Activated T-helper 1 cell treated with anti-CD3 and anti-CD28 coated beads, Interleukin-2, amount 50 U/mL, for 16 hours (primary cell): ENCODE measurements around the gene CD34.
"Not testable (repeated sequence)": the region's sequence is repeated elsewhere in the genome, so short reads cannot be mapped to it uniquely, and the experiment has no call there.

Source experiments
- DNase-seq, 2 donors: peaks; one replicate each; pipeline ENCODE4 v3.0.0-alpha.2; 2020; ENCODE audit warnings: low read depth in 1 of 2, low spot score in 1 of 2

Gene CD34

GRCh38 chr1:207933205-207933800, 22.4 kb upstream of the CD34 start:
- DNase-seq, result no peak

- no peak for DNase-seq
These were observed 16.1 kb upstream of the CD34 start for GRCh38 chr1:207926984-207927383.

GRCh38 chr1:207925969-207926368, 15.0 kb upstream of the CD34 start:
- not testable (repeated sequence) for DNase-seq

GRCh38 chr1:207925210-207925609, 14.3 kb upstream of the CD34 start:
- DNase-seq, result no peak

- DNase-seq, result no peak
These were observed 12.6 kb upstream of the CD34 start for GRCh38 chr1:207923561-207923960.

GRCh38 chr1:207923121-207923520, 12.2 kb upstream of the CD34 start:
- no peak for DNase-seq

GRCh38 chr1:207922554-207922953, 11.6 kb upstream of the CD34 start:
- no peak for DNase-seq

- no peak for DNase-seq
These were observed 10.4 kb upstream of the CD34 start for GRCh38 chr1:207921321-207921720.

GRCh38 chr1:207920444-207921021, 9.6 kb upstream of the CD34 start:
- DNase-seq, result no peak

GRCh38 chr1:207919523-207920170, 8.7 kb upstream of the CD34 start:
- DNase-seq, result no peak

GRCh38 chr1:207918581-207918980, 7.7 kb upstream of the CD34 start:
- DNase-seq, result no peak

- no peak for DNase-seq
These were observed 7.1 kb upstream of the CD34 start for GRCh38 chr1:207918011-207918410.

GRCh38 chr1:207917080-207917479, 6.2 kb upstream of the CD34 start:
- DNase-seq, result no peak

- no peak for DNase-seq
These were observed 3.0 kb upstream of the CD34 start for GRCh38 chr1:207913951-207914350.

- DNase-seq, result no peak
These were observed 1.2 kb upstream of the CD34 start for GRCh38 chr1:207911856-207912760.

- DNase-seq, result no peak
These were observed 1.2 kb downstream of the CD34 start for GRCh38 chr1:207909687-207910086.

- DNase-seq, result no peak
These were observed 2.7 kb downstream of the CD34 start for GRCh38 chr1:207908107-207908734.

GRCh38 chr1:207904391-207904790, 6.5 kb downstream of the CD34 start:
- DNase-seq, result no peak

GRCh38 chr1:207903767-207904166, 7.2 kb downstream of the CD34 start:
- no peak for DNase-seq

GRCh38 chr1:207903053-207903452, 7.9 kb downstream of the CD34 start:
- no peak for DNase-seq

- DNase-seq, result no peak
These were observed 8.4 kb downstream of the CD34 start for GRCh38 chr1:207902566-207902965.
